BE2C (cell line): ENCODE measurements around the gene VAV1.

Source experiments
- DNase-seq: peaks from one replicate; pipeline ENCODE4 v3.0.0-alpha.2; 2020
- H3K27me3 ChIP-seq: fragments of 250-450 bp; sonication (Bioruptor Pico); 2 replicates; pipeline ENCODE4 v1.5.1; 2020; ENCODE audit warnings: mild to moderate bottlenecking
- H3K36me3 ChIP-seq: fragments of 250-450 bp; sonication (Bioruptor Pico); 2 replicates; pipeline ENCODE4 v1.5.1; 2020; ENCODE audit warnings: mild to moderate bottlenecking
- H3K4me1 ChIP-seq: fragments of 250-450 bp; sonication (Bioruptor Pico); 2 replicates; pipeline ENCODE4 v1.5.1; 2020
- H3K4me3 ChIP-seq: 2 replicates; pipeline ENCODE4 v1.5.1; 2011; ENCODE audit warnings: low read depth, low read length
- H3K9me3 ChIP-seq: fragments of 250-450 bp; sonication (Bioruptor Pico); 2 replicates; pipeline ENCODE4 v1.5.1; 2020
- TF ChIP-seq, protein P1 (sequence below): IDR thresholded peaks from 2 replicates; pipeline ENCODE4 v1.5.1; 2012; ENCODE audit warnings: mild to moderate bottlenecking, low read depth, low read length

The VAV1 gene

DNA sequence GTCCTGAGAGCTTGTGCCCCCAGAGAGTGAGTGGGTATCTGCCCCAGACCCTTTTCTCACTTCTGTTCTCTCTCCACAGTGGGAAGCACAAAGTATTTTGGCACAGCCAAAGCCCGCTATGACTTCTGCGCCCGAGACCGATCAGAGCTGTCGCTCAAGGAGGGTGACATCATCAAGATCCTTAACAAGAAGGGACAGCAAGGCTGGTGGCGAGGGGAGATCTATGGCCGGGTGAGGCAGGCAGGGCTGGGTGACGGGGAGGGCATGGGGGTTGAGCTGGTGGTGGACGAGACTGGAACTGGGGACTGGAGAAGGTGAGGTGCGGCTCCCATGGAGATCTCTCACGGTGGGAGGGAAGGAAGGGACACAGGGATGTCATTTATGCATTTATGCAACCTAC lies 81.4 kb downstream of the VAV1 start:
- no peaks in the 10 kb centered on the region for H3K4me1 ChIP-seq
- H3K36me3 ChIP-seq: no peaks in the 10 kb centered on the region
- DNase-seq: no peak
- H3K9me3 ChIP-seq: no peaks in the 10 kb centered on the region
- no peak overlapping the region for H3K4me3 ChIP-seq
- TF ChIP-seq, protein P1, sequence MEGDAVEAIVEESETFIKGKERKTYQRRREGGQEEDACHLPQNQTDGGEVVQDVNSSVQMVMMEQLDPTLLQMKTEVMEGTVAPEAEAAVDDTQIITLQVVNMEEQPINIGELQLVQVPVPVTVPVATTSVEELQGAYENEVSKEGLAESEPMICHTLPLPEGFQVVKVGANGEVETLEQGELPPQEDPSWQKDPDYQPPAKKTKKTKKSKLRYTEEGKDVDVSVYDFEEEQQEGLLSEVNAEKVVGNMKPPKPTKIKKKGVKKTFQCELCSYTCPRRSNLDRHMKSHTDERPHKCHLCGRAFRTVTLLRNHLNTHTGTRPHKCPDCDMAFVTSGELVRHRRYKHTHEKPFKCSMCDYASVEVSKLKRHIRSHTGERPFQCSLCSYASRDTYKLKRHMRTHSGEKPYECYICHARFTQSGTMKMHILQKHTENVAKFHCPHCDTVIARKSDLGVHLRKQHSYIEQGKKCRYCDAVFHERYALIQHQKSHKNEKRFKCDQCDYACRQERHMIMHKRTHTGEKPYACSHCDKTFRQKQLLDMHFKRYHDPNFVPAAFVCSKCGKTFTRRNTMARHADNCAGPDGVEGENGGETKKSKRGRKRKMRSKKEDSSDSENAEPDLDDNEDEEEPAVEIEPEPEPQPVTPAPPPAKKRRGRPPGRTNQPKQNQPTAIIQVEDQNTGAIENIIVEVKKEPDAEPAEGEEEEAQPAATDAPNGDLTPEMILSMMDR: no peak
- no peaks in the 10 kb centered on the region for H3K27me3 ChIP-seq

DNA sequence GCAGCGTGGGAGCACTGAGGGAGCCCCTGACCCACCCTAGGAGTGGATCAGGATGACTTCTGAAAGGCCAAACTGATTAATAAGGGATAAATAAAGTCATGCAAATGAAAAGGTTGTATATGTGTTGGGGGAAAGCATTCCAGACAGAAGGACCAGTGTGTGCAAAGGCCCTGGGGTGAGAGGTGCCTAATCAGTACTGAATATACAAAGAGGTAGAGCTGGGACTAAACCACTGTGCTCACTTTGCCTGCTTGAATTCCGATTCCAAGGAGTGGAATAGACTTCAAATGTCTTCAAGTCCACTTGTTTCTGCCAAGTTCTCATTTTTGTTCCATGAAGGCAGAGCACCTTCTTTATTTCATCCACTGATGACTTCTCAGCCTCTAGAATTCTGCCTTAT lies 82.2 kb downstream of the VAV1 start:
- Histone ChIP-seq H3K4me1 (no peaks in the 10 kb centered on the region), H3K9me3 (no peaks in the 10 kb centered on the region), H3K36me3 (no peaks in the 10 kb centered on the region), H3K27me3 (no peaks in the 10 kb centered on the region), H3K4me3 (no peak overlapping the region)
- TF ChIP-seq, protein P1: no peak
- no peak for DNase-seq

DNA sequence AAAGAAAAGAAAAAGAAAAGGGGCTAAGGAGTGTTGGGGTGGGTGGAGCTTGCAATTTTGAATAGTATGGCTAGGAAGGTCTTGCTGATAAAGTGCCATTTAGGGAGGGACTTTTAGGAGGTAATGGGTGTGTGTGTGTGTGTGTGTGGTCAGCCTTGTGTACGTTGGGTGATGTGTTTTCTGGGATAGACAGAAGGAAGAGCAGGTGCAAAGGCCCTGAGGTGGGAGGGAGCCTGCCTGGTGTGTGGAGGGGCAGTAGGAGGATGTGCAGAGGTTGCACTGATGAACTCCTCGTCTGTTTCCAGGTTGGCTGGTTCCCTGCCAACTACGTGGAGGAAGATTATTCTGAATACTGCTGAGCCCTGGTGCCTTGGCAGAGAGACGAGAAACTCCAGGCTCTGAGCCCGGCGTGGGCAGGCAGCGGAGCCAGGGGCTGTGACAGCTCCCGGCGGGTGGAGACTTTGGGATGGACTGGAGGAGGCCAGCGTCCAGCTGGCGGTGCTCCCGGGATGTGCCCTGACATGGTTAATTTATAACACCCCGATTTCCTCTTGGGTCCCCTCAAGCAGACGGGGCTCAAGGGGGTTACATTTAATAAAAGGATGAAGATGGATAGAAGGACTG lies 84.4 kb downstream of the VAV1 start:
- H3K9me3 ChIP-seq: no peaks in the 10 kb centered on the region
- H3K4me1 ChIP-seq: no peaks in the 10 kb centered on the region
- DNase-seq: no peak
- TF ChIP-seq, protein P1: no peak
- H3K4me3 ChIP-seq: no peak overlapping the region
- H3K36me3 ChIP-seq: no peaks in the 10 kb centered on the region
- H3K27me3 ChIP-seq: no peaks in the 10 kb centered on the region

DNA sequence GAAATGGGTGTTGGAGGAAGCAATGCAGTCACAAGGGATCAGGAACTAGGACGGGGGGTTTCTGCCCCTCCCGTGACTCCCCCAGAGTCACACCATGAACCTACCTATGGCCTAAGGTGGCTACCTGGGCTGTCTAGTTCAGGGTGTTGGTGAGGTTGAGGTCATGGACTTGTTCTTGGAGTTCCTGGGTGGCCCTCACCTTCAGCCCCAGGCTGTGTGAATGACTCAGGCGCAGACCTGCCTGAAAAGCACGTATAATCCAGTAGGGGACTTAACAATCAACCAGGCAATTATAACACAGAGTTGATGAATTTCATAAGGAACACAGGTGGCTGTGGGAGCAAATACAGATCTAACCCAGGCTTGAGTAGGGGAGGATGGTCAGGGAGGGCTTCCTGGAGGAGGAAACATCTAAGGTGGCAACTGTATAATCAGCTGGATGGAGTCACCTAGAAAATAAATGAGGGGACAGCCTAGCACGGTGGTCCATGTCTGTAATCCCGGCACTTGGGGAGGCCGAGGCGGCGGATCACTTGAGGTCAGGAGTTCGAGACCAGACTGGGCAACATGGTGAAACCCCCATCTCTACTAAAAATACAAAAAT lies 89.3 kb downstream of the VAV1 start:
- Histone ChIP-seq H3K4me3 (no peak overlapping the region), H3K4me1 (no peaks in the 10 kb centered on the region), H3K27me3 (no peaks in the 10 kb centered on the region), H3K36me3 (no peaks in the 10 kb centered on the region), H3K9me3 (no peaks in the 10 kb centered on the region)
- no peak for DNase-seq
- TF ChIP-seq, protein P1: no peak

DNA sequence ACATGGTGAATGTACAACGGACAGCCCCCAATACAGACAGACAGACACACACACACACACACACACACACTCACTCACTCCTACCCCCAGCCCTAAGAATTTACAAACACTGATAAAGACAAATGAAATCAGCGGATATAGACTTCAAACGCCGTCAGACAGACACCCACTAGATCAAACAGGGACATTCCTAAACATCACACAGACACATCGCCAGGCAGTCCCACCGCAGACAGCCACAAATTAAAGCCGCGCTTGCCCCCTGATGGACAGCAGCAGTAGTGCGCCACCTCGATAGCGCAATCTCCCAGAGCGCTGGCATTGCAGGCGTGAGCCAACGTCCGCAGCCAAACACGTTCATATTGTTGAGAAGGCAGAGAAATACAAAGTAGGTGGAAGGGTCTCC lies 90.2 kb downstream of the VAV1 start:
- TF ChIP-seq, protein P1: peak; percentile 73
- no peaks in the 10 kb centered on the region for H3K27me3 ChIP-seq
- H3K4me3 ChIP-seq: no peak overlapping the region
- no peaks in the 10 kb centered on the region for H3K4me1 ChIP-seq
- DNase-seq: peak; percentile 67
- no peaks in the 10 kb centered on the region for H3K36me3 ChIP-seq
- H3K9me3 ChIP-seq: no peaks in the 10 kb centered on the region

DNA sequence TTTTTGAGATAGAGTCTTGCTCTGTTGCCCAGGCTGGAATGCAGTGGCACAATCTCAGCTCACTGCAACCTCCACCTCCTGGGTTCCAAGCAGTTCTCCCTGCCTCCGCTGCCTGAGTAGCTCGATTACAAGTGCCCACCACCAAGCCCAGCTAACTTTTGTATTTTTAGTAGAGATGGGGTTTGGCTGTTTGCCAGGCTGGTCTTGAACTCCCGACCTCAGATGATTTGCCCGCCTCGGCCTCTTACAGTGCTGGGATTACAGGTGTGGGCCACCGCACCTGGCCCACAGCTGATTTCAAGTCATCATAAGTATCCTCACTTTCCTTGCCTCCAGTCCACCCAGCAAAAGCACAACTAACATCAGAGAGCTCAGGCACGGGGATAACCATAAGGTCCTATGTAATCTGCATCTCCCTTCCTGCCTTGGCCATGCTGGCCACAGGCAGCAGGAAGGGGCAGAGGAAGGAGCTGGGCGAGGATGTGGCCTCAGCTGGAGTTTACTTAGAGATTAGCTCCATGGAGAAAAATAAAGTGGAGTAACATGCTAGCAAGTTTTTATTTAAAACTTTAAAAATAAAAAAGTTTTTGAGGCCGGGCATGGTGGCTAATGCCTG lies 91.9 kb downstream of the VAV1 start:
- no peak for DNase-seq
- no peaks in the 10 kb centered on the region for H3K4me1 ChIP-seq

More for the DNA sequence above, 91.9 kb downstream of the VAV1 start:
- Histone ChIP-seq H3K27me3 (no peaks in the 10 kb centered on the region), H3K4me3 (no peak overlapping the region), H3K9me3 (no peaks in the 10 kb centered on the region), H3K36me3 (no peaks in the 10 kb centered on the region)
- TF ChIP-seq, protein P1: no peak
